Keratinocyte (primary cell): Measurements from ENCODE around the gene MAPK4. TPM values are rescaled to one million over a fixed set of nuclear protein-coding genes. Genes with fewer than 3 reads are reported as not detected.
"Not testable (repeated sequence)": the region's sequence is repeated elsewhere in the genome, so short reads cannot be mapped to it uniquely, and the experiment has no call there.

Experiments
- DNase-seq: peaks from one replicate; pipeline ENCODE4 v3.0.0-alpha.2; 2011; ENCODE audit warnings: low read depth, missing footprints, low spot score
- FAIRE-seq: peaks from 2 replicates; lab custom pipeline; 2011; peaks lifted over from hg19 to GRCh38; lab: Jason Lieb, UNC
- H2AFZ ChIP-seq: 2 replicates; pipeline ENCODE4 v1.6.0; 2012; ENCODE audit warnings: low read length, control low read depth, inconsistent platforms; ENCODE audit not compliant: control insufficient read depth
- H3K27ac ChIP-seq: 2 replicates; pipeline ENCODE4 v1.5.1; 2011; ENCODE audit warnings: low read length; ENCODE audit not compliant: control insufficient read depth, insufficient read depth
- H3K27me3 ChIP-seq: 3 replicates; pipeline ENCODE4 v1.6.0; 2011; ENCODE audit warnings: low read length; ENCODE audit not compliant: control insufficient read depth, insufficient read depth; ENCODE audit errors: extremely low read depth
- H3K36me3 ChIP-seq, 2 experiments: 2 replicates in 1 of 2; 3 replicates in 1 of 2; pipeline ENCODE4 v1.5.1; 2011; ENCODE audit warnings: low read length in 2 of 2, mild to moderate bottlenecking in 1 of 2; ENCODE audit not compliant: control insufficient read depth in 2 of 2, insufficient read depth in 2 of 2; ENCODE audit errors: extremely low read depth in 1 of 2
- H3K4me1 ChIP-seq: 3 replicates; pipeline ENCODE4 v1.5.1; 2011; ENCODE audit warnings: low read length; ENCODE audit not compliant: control insufficient read depth, insufficient read depth; ENCODE audit errors: extremely low read depth
- H3K4me2 ChIP-seq: 3 replicates; pipeline ENCODE4 v1.6.0; 2011; ENCODE audit warnings: low read depth, low read length; ENCODE audit not compliant: control insufficient read depth, insufficient read depth; ENCODE audit errors: extremely low read depth
- H3K4me3 ChIP-seq, 3 experiments: fragments of 200-600 bp in 1 of 3; sonication (generic) in 1 of 3; 2 replicates in 2 of 3; 3 replicates in 1 of 3; pipeline ENCODE4 v1.5.1; 2011 to 2016; ENCODE audit warnings: low read length in 3 of 3, mild to moderate bottlenecking in 3 of 3, control low read depth in 2 of 3, inconsistent platforms in 1 of 3, low read depth in 1 of 3, mixed read lengths in 1 of 3, mixed run types in 1 of 3, moderate library complexity in 1 of 3; ENCODE audit not compliant: control insufficient read depth in 2 of 3, insufficient read depth in 2 of 3; ENCODE audit errors: extremely low read depth in 1 of 3
- H3K79me2 ChIP-seq: 2 replicates; pipeline ENCODE4 v1.6.0; 2012; ENCODE audit warnings: low read length; ENCODE audit not compliant: control insufficient read depth, insufficient read depth
- H3K9ac ChIP-seq: 3 replicates; pipeline ENCODE4 v1.6.0; 2011; ENCODE audit warnings: low read length; ENCODE audit not compliant: control insufficient read depth, insufficient read depth; ENCODE audit errors: extremely low read depth
- H3K9me1 ChIP-seq: 3 replicates; pipeline ENCODE4 v1.6.0; 2011; ENCODE audit warnings: low read length; ENCODE audit not compliant: control insufficient read depth, insufficient read depth; ENCODE audit errors: extremely low read depth
- H3K9me3 ChIP-seq: 2 replicates; pipeline ENCODE4 v1.5.1; 2012; ENCODE audit warnings: low read depth, low read length; ENCODE audit not compliant: control insufficient read depth
- H4K20me1 ChIP-seq: 3 replicates; pipeline ENCODE4 v1.6.0; 2011; ENCODE audit warnings: low read length; ENCODE audit not compliant: control insufficient read depth, insufficient read depth; ENCODE audit errors: extremely low read depth
- CTCF ChIP-seq, 3 experiments: IDR thresholded peaks in 1 of 3; conservative IDR thresholded peaks in 1 of 3; optimal IDR thresholded peaks in 1 of 3; 2 replicates in 2 of 3; 3 replicates in 1 of 3; pipeline versions ENCODE3 to v1.5.1; 2011; ENCODE audit warnings: low read length in 3 of 3, mild to moderate bottlenecking in 3 of 3, moderate library complexity in 2 of 3, control low read depth in 1 of 3, inconsistent platforms in 1 of 3; ENCODE audit not compliant: insufficient read depth in 2 of 3; ENCODE audit errors: extremely low read depth in 1 of 3
- EZH2 ChIP-seq: IDR thresholded peaks from one replicate; pipeline ENCODE4 v1.6.1; 2012; ENCODE audit warnings: inconsistent platforms, mild to moderate bottlenecking, low read length, moderate library complexity
- dilution Hi-C: fragments of 300-500 bp; cut with MboI; formaldehyde crosslinking; loops from one replicate; pipeline ENCODE4 v1.7.0; 2020; ENCODE audit warnings: low sequenced_read_pairs; ENCODE audit not compliant: extremely low pct_ligation_motif_present
- polyA plus RNA-seq, 5 experiments: library from polyadenylated mRNA; depleted of rRNA in 3 of 5; stranded (reverse) in 3 of 5; stranded (forward) in 1 of 5; unstranded in 1 of 5; fragments of >200 nt; gene quantifications; 1 replicate in 1 of 5; 2 replicates in 3 of 5; 3 replicates in 1 of 5; pipeline versions ENCODE4 v1.2.1 to v1.2.3, GENCODE V29; 2011 to 2012; ENCODE audit warnings: missing spikeins in 2 of 5, low read depth in 1 of 5, low replicate concordance in 1 of 5

Gene MAPK4
- polyA plus RNA-seq, 1 donor (not counting 4 experiments of a cell fraction or from before 2014, with no cell fraction given), result not detected

GRCh38 chr18:50607378-50607926 lies 47.6 kb downstream of the MAPK4 start:
- Histone ChIP-seq H3K4me1 (no peaks in the 10 kb centered on the region), H3K27me3 (no peaks in the 10 kb centered on the region), H3K27ac (no peak overlapping the region), H3K4me2 (no peak overlapping the region), H3K79me2 (no peaks in the 10 kb centered on the region), H3K9ac (no peak overlapping the region), H2AFZ (no peak overlapping the region), H4K20me1 (no peaks in the 10 kb centered on the region), H3K36me3 (no peaks in the 10 kb centered on the region), H3K9me1 (no peaks in the 10 kb centered on the region), H3K4me3 (no peak overlapping the region), H3K9me3 (no peaks in the 10 kb centered on the region)
- FAIRE-seq (no peak), DNase-seq (no peak)
- dilution Hi-C loops, result no loop called here
- TF ChIP-seq CTCF (optimal IDR thresholded peaks at IDR 0.05 in 1 of 3, IDR thresholded peaks at IDR 0.05 in 1 of 3, conservative IDR thresholded peaks at IDR 0.05 in 1 of 3; ENCODE audit: extremely low read depth in 1 of 3, insufficient read depth in 2 of 3, low read length in 3 of 3) (no peak), EZH2 (no peak)

DNA sequence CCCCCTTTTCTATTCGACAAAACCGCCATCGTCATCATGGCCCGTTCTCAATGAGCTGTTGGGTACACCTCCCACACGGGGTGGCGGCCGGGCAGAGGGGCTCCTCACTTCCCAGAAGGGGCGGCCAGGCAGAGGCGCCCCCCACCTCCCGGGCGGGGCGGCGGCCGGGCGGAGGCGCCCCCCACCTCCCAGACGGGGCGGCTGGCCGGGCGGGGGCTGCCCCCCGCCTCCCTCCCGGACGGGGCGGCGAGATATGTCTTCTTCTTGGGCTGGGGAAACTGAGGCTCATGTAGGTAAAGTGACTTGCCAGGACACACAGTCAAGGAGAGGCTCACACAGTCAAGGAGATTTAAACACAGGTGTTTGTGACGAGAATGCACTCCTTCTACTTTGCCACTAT lies 49.3 kb downstream of the MAPK4 start:
- H3K9me1 ChIP-seq, H3K4me2 ChIP-seq, H3K9ac ChIP-seq, H3K36me3 ChIP-seq, H2AFZ ChIP-seq, dilution Hi-C loops, H3K27me3 ChIP-seq, H3K9me3 ChIP-seq, H4K20me1 ChIP-seq, DNase-seq, H3K27ac ChIP-seq, FAIRE-seq, H3K4me1 ChIP-seq, H3K79me2 ChIP-seq, H3K4me3 ChIP-seq: not testable (repeated sequence)

DNA sequence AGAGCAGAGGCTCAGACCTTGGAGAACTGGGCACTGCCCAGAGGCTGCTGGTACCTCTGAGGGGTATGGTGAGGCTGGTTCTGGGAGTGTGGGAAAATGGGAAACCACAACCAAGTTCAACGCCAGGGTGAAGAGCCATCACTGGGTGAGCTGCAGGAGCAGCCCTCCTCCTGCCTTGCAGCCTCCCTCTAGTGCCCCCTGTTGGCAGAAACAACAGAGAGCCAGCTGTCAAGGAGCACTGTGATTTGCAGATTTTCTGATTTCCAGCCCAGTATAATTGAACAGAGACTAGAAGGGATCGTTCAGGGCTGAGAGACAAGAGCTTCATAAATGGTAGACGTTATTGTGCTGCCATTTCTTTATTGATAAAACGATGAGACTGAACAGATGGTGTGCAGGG lies 50.5 kb downstream of the MAPK4 start:
- no peaks in the 10 kb centered on the region for H4K20me1 ChIP-seq
- FAIRE-seq (no peak), DNase-seq (no peak)
- no peak overlapping the region for H2AFZ ChIP-seq
- TF ChIP-seq EZH2 (no peak), CTCF (optimal IDR thresholded peaks at IDR 0.05 in 1 of 3, IDR thresholded peaks at IDR 0.05 in 1 of 3, conservative IDR thresholded peaks at IDR 0.05 in 1 of 3; ENCODE audit: extremely low read depth in 1 of 3, insufficient read depth in 2 of 3, low read length in 3 of 3) (peak in 1 of 3 experiments; percentile 31)
- H3K4me2 ChIP-seq, result no peak overlapping the region
- dilution Hi-C loops, result no loop called here
- no peaks in the 10 kb centered on the region for H3K36me3 ChIP-seq
- no peak overlapping the region for H3K27ac ChIP-seq
- peaks cover 2% of the 10 kb centered on the region for H3K9me3 ChIP-seq
- no peak overlapping the region for H3K4me3 ChIP-seq
- H3K9ac ChIP-seq, result no peak overlapping the region
- no peaks in the 10 kb centered on the region for H3K79me2 ChIP-seq
- no peaks in the 10 kb centered on the region for H3K9me1 ChIP-seq
- H3K27me3 ChIP-seq, result no peaks in the 10 kb centered on the region
- H3K4me1 ChIP-seq, result no peaks in the 10 kb centered on the region
